ENCODE results near the gene PLPPR5.
A peak's percentile ranks its signal among the peaks of the same experiment; 100 is the strongest.

The PLPPR5 gene

DNA sequence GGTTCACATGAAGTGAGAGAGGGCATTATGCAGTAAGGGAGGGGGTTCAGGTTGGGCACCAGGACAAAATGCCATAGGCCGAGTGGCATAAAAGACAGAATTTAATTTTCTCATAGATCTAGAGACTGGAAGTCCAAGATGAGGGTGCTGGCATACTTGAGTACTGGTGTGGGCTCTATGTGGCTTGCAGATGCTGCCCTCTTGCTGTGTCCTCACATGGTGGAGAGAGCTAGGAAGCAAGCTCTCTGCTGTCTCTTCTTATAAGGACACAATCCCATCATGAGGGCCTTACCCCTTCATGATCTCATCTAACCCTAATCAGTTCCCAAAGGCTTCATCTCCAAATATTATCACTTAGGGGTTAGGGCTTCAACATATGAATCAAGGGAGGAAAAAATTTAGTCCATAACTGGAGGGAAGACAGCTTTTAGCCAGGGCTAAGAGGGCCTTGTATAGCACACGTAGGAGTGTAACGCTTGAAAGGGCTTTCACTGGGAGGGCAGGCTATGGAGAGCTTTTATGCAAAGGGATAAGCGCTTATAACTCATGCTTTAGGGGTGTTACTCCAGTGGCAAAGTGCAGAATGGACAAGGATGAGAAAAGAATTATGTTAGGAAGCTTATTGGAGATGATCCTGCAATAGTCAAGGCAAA is 64.5 kb downstream of the PLPPR5 start:
- Histone ChIP-seq H3K4me3 (ENCODE audit: low read depth, low read length) (no peak overlapping the region), H3K4me1 (ENCODE audit: control insufficient read depth, insufficient read depth, low read length) (no peaks in the 10 kb centered on the region), H3K27ac (ENCODE audit: extremely low read depth, low read depth, low read length) (no peak overlapping the region), H3K9me3 (ENCODE audit: control insufficient read depth, insufficient read depth, low read depth, low read length) (no peaks in the 10 kb centered on the region), H3K36me3 (ENCODE audit: control insufficient read depth in 2 of 2, insufficient read depth in 1 of 2, low read length in 2 of 2) (no peaks in the 10 kb centered on the region)
- TF ChIP-seq ZNF549 (tag by site-specific recombination; IDR thresholded peaks at IDR 0.05) (0 out of 2 replicates have a peak, but pooled peaks have one; percentile 31), ZBTB7A (tag by site-specific recombination; IDR thresholded peaks at IDR 0.05; ENCODE audit: low read depth) (no peak), ZNF843 (tag by site-specific recombination; IDR thresholded peaks at IDR 0.05) (no peak), TRIM28 (IDR thresholded peaks at IDR 0.05; ENCODE audit: borderline replicate concordance, low read length) (no peak)
- POLR2A ChIA-PET: no interaction called here
- CTCF ChIA-PET: no interaction called here

DNA sequence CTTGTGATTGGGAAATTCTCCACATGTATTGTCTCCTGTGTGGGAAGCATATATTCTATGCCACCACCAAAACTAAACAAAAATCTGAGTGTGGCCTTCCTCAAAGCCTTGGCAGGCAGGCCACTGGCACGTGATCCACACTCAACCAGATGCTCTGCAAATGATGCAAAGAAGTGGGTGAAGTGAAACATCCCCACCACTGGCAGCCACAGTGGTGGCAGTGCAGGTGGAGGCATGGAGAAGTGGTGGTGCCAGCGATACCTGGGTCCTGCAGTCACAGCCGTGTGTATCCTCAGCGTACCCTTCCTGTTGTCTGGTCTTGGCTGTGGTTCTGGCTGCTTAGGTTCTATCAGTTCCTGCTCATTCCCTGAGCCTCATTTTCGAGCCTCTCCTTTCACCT is 65.2 kb downstream of the PLPPR5 start:
- CTCF ChIA-PET: no interaction called here
- no peak for TF ChIP-seq ZNF133 (tag by site-specific recombination; IDR thresholded peaks at IDR 0.05)
- TF ChIP-seq, protein P1, sequence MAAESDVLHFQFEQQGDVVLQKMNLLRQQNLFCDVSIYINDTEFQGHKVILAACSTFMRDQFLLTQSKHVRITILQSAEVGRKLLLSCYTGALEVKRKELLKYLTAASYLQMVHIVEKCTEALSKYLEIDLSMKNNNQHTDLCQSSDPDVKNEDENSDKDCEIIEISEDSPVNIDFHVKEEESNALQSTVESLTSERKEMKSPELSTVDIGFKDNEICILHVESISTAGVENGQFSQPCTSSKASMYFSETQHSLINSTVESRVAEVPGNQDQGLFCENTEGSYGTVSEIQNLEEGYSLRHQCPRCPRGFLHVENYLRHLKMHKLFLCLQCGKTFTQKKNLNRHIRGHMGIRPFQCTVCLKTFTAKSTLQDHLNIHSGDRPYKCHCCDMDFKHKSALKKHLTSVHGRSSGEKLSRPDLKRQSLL (tag by site-specific recombination; IDR thresholded peaks at IDR 0.05): no peak
- TF ChIP-seq, protein P2, sequence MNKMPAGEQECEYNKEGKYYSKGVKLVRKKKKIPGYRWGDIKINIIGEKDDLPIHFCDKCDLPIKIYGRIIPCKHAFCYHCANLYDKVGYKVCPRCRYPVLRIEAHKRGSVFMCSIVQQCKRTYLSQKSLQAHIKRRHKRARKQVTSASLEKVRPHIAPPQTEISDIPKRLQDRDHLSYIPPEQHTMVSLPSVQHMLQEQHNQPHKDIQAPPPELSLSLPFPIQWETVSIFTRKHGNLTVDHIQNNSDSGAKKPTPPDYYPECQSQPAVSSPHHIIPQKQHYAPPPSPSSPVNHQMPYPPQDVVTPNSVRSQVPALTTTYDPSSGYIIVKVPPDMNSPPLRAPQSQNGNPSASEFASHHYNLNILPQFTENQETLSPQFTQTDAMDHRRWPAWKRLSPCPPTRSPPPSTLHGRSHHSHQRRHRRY (tag by site-specific recombination; IDR thresholded peaks at IDR 0.05): no peak
- TF ChIP-seq, protein P3, sequence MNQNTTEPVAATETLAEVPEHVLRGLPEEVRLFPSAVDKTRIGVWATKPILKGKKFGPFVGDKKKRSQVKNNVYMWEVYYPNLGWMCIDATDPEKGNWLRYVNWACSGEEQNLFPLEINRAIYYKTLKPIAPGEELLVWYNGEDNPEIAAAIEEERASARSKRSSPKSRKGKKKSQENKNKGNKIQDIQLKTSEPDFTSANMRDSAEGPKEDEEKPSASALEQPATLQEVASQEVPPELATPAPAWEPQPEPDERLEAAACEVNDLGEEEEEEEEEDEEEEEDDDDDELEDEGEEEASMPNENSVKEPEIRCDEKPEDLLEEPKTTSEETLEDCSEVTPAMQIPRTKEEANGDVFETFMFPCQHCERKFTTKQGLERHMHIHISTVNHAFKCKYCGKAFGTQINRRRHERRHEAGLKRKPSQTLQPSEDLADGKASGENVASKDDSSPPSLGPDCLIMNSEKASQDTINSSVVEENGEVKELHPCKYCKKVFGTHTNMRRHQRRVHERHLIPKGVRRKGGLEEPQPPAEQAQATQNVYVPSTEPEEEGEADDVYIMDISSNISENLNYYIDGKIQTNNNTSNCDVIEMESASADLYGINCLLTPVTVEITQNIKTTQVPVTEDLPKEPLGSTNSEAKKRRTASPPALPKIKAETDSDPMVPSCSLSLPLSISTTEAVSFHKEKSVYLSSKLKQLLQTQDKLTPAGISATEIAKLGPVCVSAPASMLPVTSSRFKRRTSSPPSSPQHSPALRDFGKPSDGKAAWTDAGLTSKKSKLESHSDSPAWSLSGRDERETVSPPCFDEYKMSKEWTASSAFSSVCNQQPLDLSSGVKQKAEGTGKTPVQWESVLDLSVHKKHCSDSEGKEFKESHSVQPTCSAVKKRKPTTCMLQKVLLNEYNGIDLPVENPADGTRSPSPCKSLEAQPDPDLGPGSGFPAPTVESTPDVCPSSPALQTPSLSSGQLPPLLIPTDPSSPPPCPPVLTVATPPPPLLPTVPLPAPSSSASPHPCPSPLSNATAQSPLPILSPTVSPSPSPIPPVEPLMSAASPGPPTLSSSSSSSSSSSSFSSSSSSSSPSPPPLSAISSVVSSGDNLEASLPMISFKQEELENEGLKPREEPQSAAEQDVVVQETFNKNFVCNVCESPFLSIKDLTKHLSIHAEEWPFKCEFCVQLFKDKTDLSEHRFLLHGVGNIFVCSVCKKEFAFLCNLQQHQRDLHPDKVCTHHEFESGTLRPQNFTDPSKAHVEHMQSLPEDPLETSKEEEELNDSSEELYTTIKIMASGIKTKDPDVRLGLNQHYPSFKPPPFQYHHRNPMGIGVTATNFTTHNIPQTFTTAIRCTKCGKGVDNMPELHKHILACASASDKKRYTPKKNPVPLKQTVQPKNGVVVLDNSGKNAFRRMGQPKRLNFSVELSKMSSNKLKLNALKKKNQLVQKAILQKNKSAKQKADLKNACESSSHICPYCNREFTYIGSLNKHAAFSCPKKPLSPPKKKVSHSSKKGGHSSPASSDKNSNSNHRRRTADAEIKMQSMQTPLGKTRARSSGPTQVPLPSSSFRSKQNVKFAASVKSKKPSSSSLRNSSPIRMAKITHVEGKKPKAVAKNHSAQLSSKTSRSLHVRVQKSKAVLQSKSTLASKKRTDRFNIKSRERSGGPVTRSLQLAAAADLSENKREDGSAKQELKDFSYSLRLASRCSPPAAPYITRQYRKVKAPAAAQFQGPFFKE (tag by site-specific recombination; IDR thresholded peaks at IDR 0.05; ENCODE audit: borderline replicate concordance): no peak
- TF ChIP-seq ZBTB1 (tag by site-specific recombination; IDR thresholded peaks at IDR 0.05): no peak
- no peak for TF ChIP-seq ZNF670 (tag by site-specific recombination; IDR thresholded peaks at IDR 0.05; ENCODE audit: low read depth)
- TF ChIP-seq, protein P4, sequence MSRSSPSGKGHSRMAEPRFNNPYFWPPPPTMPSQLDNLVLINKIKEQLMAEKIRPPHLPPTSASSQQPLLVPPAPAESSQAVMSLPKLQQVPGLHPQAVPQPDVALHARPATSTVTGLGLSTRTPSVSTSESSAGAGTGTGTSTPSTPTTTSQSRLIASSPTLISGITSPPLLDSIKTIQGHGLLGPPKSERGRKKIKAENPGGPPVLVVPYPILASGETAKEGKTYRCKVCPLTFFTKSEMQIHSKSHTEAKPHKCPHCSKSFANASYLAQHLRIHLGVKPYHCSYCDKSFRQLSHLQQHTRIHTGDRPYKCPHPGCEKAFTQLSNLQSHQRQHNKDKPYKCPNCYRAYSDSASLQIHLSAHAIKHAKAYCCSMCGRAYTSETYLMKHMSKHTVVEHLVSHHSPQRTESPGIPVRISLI (tag by site-specific recombination; IDR thresholded peaks at IDR 0.05): no peak
- TF ChIP-seq ZSCAN30 (tag by site-specific recombination; IDR thresholded peaks at IDR 0.05): no peak
- no peak for TF ChIP-seq ZEB2 (tag by site-specific recombination; IDR thresholded peaks at IDR 0.05)
- TF ChIP-seq TCF7L2 (IDR thresholded peaks at IDR 0.05; ENCODE audit: borderline replicate concordance, low read depth, low read length): no peak
- TF ChIP-seq ZFP41 (tag by site-specific recombination; IDR thresholded peaks at IDR 0.05; ENCODE audit: borderline replicate concordance): no peak
- TF ChIP-seq, protein P5, sequence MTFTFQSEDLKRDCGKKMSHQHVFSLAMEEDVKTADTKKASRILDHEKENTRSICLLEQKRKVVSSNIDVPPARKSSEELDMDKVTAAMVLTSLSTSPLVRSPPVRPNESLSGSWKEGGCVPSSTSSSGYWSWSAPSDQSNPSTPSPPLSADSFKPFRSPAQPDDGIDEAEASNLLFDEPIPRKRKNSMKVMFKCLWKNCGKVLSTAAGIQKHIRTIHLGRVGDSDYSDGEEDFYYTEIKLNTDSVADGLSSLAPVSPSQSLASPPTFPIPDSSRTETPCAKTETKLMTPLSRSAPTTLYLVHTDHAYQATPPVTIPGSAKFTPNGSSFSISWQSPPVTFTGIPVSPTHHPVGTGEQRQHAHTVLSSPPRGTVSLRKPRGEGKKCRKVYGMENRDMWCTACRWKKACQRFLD (tag by site-specific recombination; IDR thresholded peaks at IDR 0.05): no peak
- TF ChIP-seq, protein P6, sequence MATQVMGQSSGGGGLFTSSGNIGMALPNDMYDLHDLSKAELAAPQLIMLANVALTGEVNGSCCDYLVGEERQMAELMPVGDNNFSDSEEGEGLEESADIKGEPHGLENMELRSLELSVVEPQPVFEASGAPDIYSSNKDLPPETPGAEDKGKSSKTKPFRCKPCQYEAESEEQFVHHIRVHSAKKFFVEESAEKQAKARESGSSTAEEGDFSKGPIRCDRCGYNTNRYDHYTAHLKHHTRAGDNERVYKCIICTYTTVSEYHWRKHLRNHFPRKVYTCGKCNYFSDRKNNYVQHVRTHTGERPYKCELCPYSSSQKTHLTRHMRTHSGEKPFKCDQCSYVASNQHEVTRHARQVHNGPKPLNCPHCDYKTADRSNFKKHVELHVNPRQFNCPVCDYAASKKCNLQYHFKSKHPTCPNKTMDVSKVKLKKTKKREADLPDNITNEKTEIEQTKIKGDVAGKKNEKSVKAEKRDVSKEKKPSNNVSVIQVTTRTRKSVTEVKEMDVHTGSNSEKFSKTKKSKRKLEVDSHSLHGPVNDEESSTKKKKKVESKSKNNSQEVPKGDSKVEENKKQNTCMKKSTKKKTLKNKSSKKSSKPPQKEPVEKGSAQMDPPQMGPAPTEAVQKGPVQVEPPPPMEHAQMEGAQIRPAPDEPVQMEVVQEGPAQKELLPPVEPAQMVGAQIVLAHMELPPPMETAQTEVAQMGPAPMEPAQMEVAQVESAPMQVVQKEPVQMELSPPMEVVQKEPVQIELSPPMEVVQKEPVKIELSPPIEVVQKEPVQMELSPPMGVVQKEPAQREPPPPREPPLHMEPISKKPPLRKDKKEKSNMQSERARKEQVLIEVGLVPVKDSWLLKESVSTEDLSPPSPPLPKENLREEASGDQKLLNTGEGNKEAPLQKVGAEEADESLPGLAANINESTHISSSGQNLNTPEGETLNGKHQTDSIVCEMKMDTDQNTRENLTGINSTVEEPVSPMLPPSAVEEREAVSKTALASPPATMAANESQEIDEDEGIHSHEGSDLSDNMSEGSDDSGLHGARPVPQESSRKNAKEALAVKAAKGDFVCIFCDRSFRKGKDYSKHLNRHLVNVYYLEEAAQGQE (tag by site-specific recombination; IDR thresholded peaks at IDR 0.05): no peak
- TF ChIP-seq ZNF239 (tag by site-specific recombination; IDR thresholded peaks at IDR 0.05): no peak
- TF ChIP-seq RBAK (tag by site-specific recombination; IDR thresholded peaks at IDR 0.05): no peak

More for the DNA sequence above, 65.2 kb downstream of the PLPPR5 start:
- no peaks in the 10 kb centered on the region for H3K4me1 ChIP-seq (ENCODE audit: control insufficient read depth, insufficient read depth, low read length)
- POLR2A ChIA-PET: no interaction called here
- no peaks in the 10 kb centered on the region for H3K9me3 ChIP-seq (ENCODE audit: control insufficient read depth, insufficient read depth, low read depth, low read length)
- H3K36me3 ChIP-seq (ENCODE audit: control insufficient read depth in 2 of 2, insufficient read depth in 1 of 2, low read length in 2 of 2): no peaks in the 10 kb centered on the region
- no peak overlapping the region for H3K4me3 ChIP-seq (ENCODE audit: low read depth, low read length)
- H3K27ac ChIP-seq (ENCODE audit: extremely low read depth, low read depth, low read length): no peak overlapping the region

All from HEK293 (cell line).